Smooth muscle cell (in vitro differentiated cells): Measurements from ENCODE around the gene GDF15. TPM values are rescaled to one million over a fixed set of nuclear protein-coding genes. Genes with fewer than 3 reads are reported as not detected.

ENCODE experiments used
- DNase-seq: peaks from one replicate; lab custom pipeline; 2025; ENCODE audit not compliant: unreplicated experiment; lab: John Stamatoyannopoulos, UW
- H2AFZ ChIP-seq: fragments of 200-600 bp; sonication (generic); 2 replicates; pipeline ENCODE4 v1.6.0; 2016; ENCODE audit warnings: antibody characterized with exemption, low read depth, mild to moderate bottlenecking
- H3F3A ChIP-seq: fragments of 200-600 bp; sonication (generic); 2 replicates; pipeline ENCODE4 v1.6.0; 2017; ENCODE audit warnings: antibody characterized with exemption, low read depth
- H3K27ac ChIP-seq: fragments of 200-600 bp; sonication (generic); 2 replicates; pipeline ENCODE4 v1.5.1; 2016; ENCODE audit warnings: low read depth, mild to moderate bottlenecking
- H3K27me3 ChIP-seq: fragments of 200-600 bp; sonication (generic); 2 replicates; pipeline ENCODE4 v1.6.1; 2016; ENCODE audit warnings: low read depth, mild to moderate bottlenecking
- H3K36me3 ChIP-seq: fragments of 200-600 bp; sonication (generic); 2 replicates; pipeline ENCODE4 v1.5.1; 2016; ENCODE audit warnings: low read depth
- H3K4me1 ChIP-seq: fragments of 200-600 bp; sonication (generic); 2 replicates; pipeline ENCODE4 v1.5.1; 2016; ENCODE audit warnings: low read depth
- H3K4me2 ChIP-seq: fragments of 200-600 bp; sonication (generic); 2 replicates; pipeline ENCODE4 v1.6.0; 2016; ENCODE audit warnings: mild to moderate bottlenecking
- H3K4me3 ChIP-seq: fragments of 200-600 bp; sonication (generic); 2 replicates; pipeline ENCODE4 v1.5.1; 2016; ENCODE audit warnings: mild to moderate bottlenecking
- H3K79me2 ChIP-seq: fragments of 200-600 bp; sonication (generic); 2 replicates; pipeline ENCODE4 v1.6.0; 2016; ENCODE audit warnings: low read depth, mild to moderate bottlenecking
- H3K9ac ChIP-seq: fragments of 200-600 bp; sonication (generic); 2 replicates; pipeline ENCODE4 v1.6.0; 2016; ENCODE audit warnings: low read depth
- H3K9me3 ChIP-seq: fragments of 200-600 bp; sonication (generic); replicated peaks from 2 replicates; pipeline ENCODE4 v1.5.1; 2016; ENCODE audit warnings: low read depth
- H4K20me1 ChIP-seq: fragments of 200-600 bp; sonication (generic); 2 replicates; pipeline ENCODE4 v1.6.0; 2016; ENCODE audit warnings: low read depth
- CTCF ChIP-seq: fragments of 200-600 bp; sonication (generic); IDR thresholded peaks from 2 replicates; pipeline ENCODE4 v1.5.1; 2017; ENCODE audit warnings: borderline replicate concordance, mild to moderate bottlenecking, antibody characterized with exemption; ENCODE audit not compliant: insufficient read depth, poor library complexity, severe bottlenecking
- WGBS: methylation state at CpG from one replicate; pipeline ENCODE4 v1.1.7; 2016; ENCODE audit warnings: low lambda C conversion rate; 5-methylcytosine and 5-hydroxymethylcytosine counted together
- polyA plus RNA-seq: library from polyadenylated mRNA; unstranded; fragments of >200 nt; fragmentation: Nextera tagmentation; extraction: Ambion mirVana; gene quantifications from 2 replicates; pipeline ENCODE4 v1.2.1, GENCODE V29; 2016
- total RNA-seq: library from RNA; depleted of rRNA; stranded (reverse); fragments of >200 nt; gene quantifications from 2 replicates; pipeline ENCODE4 v1.2.3, GENCODE V29; 2014

The GDF15 gene
- total RNA-seq (18.8 and 30.9 TPM in 2 replicates), polyA plus RNA-seq (40.4 and 42.8 TPM in 2 replicates)

- H3F3A ChIP-seq, result peaks cover 15% of the 10 kb centered on the region
- H3K4me3 ChIP-seq, result peak within 1 kb of the TSS; percentile 44
- H2AFZ ChIP-seq, result no peak within 1 kb of the TSS
- TF ChIP-seq CTCF, result peak; percentile 44
- H3K4me2 ChIP-seq, result peak within 1 kb of the TSS; percentile 78
- peak; percentile 12 for DNase-seq
- peaks cover 7% of the 10 kb centered on the region for H3K4me1 ChIP-seq
- peaks cover 2% of the 10 kb centered on the region for H3K79me2 ChIP-seq
- H4K20me1 ChIP-seq, result no peaks in the 10 kb centered on the region
- H3K36me3 ChIP-seq, result no peaks in the 10 kb centered on the region
- no peak within 1 kb of the TSS for H3K9ac ChIP-seq
- no peaks in the 10 kb centered on the region for H3K27me3 ChIP-seq
- H3K9me3 ChIP-seq, result no peaks in the 10 kb centered on the region
- H3K27ac ChIP-seq, result peak within 1 kb of the TSS; percentile 15
- 66% methylated on average over 21 of the region's 33 CpGs for WGBS
Observed at GRCh38 chr19:18385675-18386542, at the start of gene GDF15. Gene GDF15 (plus strand): TSS chr19:18386158. CDS start chr19:18386190, 32 bp downstream.

- Histone ChIP-seq H3K27ac (no peak overlapping the region), H3F3A (no peaks in the 10 kb centered on the region), H3K27me3 (no peaks in the 10 kb centered on the region), H3K4me1 (no peaks in the 10 kb centered on the region), H2AFZ (no peak overlapping the region), H3K4me2 (no peak overlapping the region), H3K79me2 (no peaks in the 10 kb centered on the region), H3K36me3 (no peaks in the 10 kb centered on the region), H4K20me1 (no peaks in the 10 kb centered on the region), H3K9ac (no peak overlapping the region), H3K4me3 (no peak overlapping the region), H3K9me3 (no peaks in the 10 kb centered on the region)
- no peak for DNase-seq
- 89% methylated on average over 9 of the region's 9 CpGs for WGBS
- TF ChIP-seq CTCF, result no peak
Observed at GRCh38 chr19:18338541-18338940, 47.4 kb upstream of the GDF15 start.

- Histone ChIP-seq H3K36me3 (no peaks in the 10 kb centered on the region), H3K9me3 (no peaks in the 10 kb centered on the region)
Observed at GRCh38 chr19:18339723-18340122, 46.2 kb upstream of the GDF15 start.

More at GRCh38 chr19:18339723-18340122, 46.2 kb upstream of the GDF15 start:
- DNase-seq, result no peak
- H4K20me1 ChIP-seq, result no peaks in the 10 kb centered on the region
- H3K4me3 ChIP-seq, result no peak overlapping the region
- no peaks in the 10 kb centered on the region for H3K27me3 ChIP-seq
- no peak overlapping the region for H2AFZ ChIP-seq
- no peak overlapping the region for H3K4me2 ChIP-seq
- 55% methylated on average over 6 of the region's 6 CpGs for WGBS
- H3K9ac ChIP-seq, result no peak overlapping the region
- no peaks in the 10 kb centered on the region for H3K79me2 ChIP-seq
- H3F3A ChIP-seq, result no peaks in the 10 kb centered on the region
- H3K4me1 ChIP-seq, result peaks cover 6% of the 10 kb centered on the region
- peak; percentile 15 for TF ChIP-seq CTCF
- no peak overlapping the region for H3K27ac ChIP-seq
